Panc1 (cell line): Measurements from ENCODE around the gene KRT77. TPM values are rescaled to one million over a fixed set of nuclear protein-coding genes. Genes with fewer than 3 reads are reported as not detected.

ENCODE experiments used
- ATAC-seq: fragments of 200-7000 bp; cut with Tn5 transposase; 2 replicates; pipeline ENCODE4 v1.9.1; 2020; ENCODE audit warnings: mild to moderate bottlenecking, moderate library complexity
- BruUV-seq: library from RNA; stranded (reverse); fragments of 400-500 nt; replicated peaks from 2 replicates; lab custom pipeline; 2021; lab: Mats Ljungman, UMichigan
- CTCF ChIA-PET: fragments of 300-600 bp; sonication (Branson Sonifier 250); formaldehyde crosslinking; loops from one replicate; lab custom pipeline; 2022; ENCODE audit warnings: antibody characterized with exemption; lab: Charles Lee
- POLR2A ChIA-PET: fragments of 300-600 bp; sonication (Branson Sonifier 250); formaldehyde crosslinking; loops from one replicate; lab custom pipeline; 2022; ENCODE audit warnings: antibody characterized with exemption; lab: Charles Lee
- DNase-seq: peaks from one replicate; pipeline ENCODE4 v3.0.0-alpha.2; 2010; ENCODE audit warnings: low read depth, low spot score
- H3K27ac ChIP-seq: 2 replicates; pipeline ENCODE4 v1.5.1; 2011; ENCODE audit warnings: mild to moderate bottlenecking, low read length, inconsistent platforms
- H3K27me3 ChIP-seq: fragments of 200-500 bp; sonication (Bioruptor generic); 2 replicates; pipeline ENCODE4 v1.6.0; 2014; ENCODE audit warnings: low read length, inconsistent platforms; ENCODE audit not compliant: control insufficient read depth, insufficient read depth
- H3K36me3 ChIP-seq: fragments of 200-500 bp; sonication (Bioruptor generic); 2 replicates; pipeline ENCODE4 v1.5.1; 2014; ENCODE audit warnings: inconsistent platforms, mild to moderate bottlenecking, low read length, moderate library complexity; ENCODE audit not compliant: control insufficient read depth, insufficient read depth
- H3K4me1 ChIP-seq: 2 replicates; pipeline ENCODE4 v1.5.1; 2011; ENCODE audit warnings: inconsistent platforms, mild to moderate bottlenecking, low read length, moderate library complexity; ENCODE audit not compliant: control insufficient read depth, insufficient read depth
- H3K4me3 ChIP-seq, 2 experiments: 2 replicates each; pipeline ENCODE4 v1.5.1; 2011 to 2012; ENCODE audit warnings: low read depth in 2 of 2, low read length in 2 of 2, mild to moderate bottlenecking in 2 of 2, inconsistent platforms in 1 of 2, moderate library complexity in 1 of 2
- H3K9me3 ChIP-seq: fragments of 200-500 bp; sonication (Bioruptor generic); 2 replicates; pipeline ENCODE4 v1.5.1; 2014; ENCODE audit warnings: low read depth, mild to moderate bottlenecking, inconsistent platforms, low read length, moderate library complexity; ENCODE audit not compliant: control insufficient read depth, insufficient read depth
- POLR2AphosphoS5 ChIP-seq: IDR thresholded peaks from 2 replicates; pipeline ENCODE4 v1.6.1; 2012; ENCODE audit warnings: mild to moderate bottlenecking, low read depth, low read length, moderate library complexity
- REST ChIP-seq, 2 experiments: IDR thresholded peaks; 2 replicates each; pipeline ENCODE4 v1.6.1; 2011 to 2012; ENCODE audit warnings: low read depth in 2 of 2, control low read depth in 1 of 2, low read length in 1 of 2, mild to moderate bottlenecking in 1 of 2, moderate library complexity in 1 of 2; ENCODE audit not compliant: insufficient read depth in 1 of 2
- SIN3A ChIP-seq: IDR thresholded peaks from 2 replicates; pipeline ENCODE4 v1.6.1; 2012; ENCODE audit warnings: low read depth, mild to moderate bottlenecking, low read length, moderate library complexity, borderline replicate concordance; ENCODE audit not compliant: insufficient read depth
- in situ Hi-C: cut with HindIII; loops from 2 replicates; pipeline ENCODE4 v1.10.0; 2016; ENCODE audit warnings: low sequenced_read_pairs, low pct_unique_long_range_greater_than_20kb
- intact Hi-C: fragments of 100-400 bp; cut with micrococcal nuclease; formaldehyde crosslinking; loops from one replicate; pipeline ENCODE4 v1.10.0; 2022; ENCODE audit not compliant: unreplicated experiment
- total RNA-seq: library from RNA; stranded (reverse); gene quantifications from one replicate; pipeline ENCODE4 v1.2.1, GENCODE V29; 2021; ENCODE audit not compliant: unreplicated experiment
- TF ChIP-seq, protein P1 (sequence below): fragments of 450-650 bp; IDR thresholded peaks from 2 replicates; pipeline ENCODE4 v1.5.1; 2017; ENCODE audit warnings: mild to moderate bottlenecking

KRT77 gene
- total RNA-seq, 1 experiment from 2014 or later, result not detected

DNA sequence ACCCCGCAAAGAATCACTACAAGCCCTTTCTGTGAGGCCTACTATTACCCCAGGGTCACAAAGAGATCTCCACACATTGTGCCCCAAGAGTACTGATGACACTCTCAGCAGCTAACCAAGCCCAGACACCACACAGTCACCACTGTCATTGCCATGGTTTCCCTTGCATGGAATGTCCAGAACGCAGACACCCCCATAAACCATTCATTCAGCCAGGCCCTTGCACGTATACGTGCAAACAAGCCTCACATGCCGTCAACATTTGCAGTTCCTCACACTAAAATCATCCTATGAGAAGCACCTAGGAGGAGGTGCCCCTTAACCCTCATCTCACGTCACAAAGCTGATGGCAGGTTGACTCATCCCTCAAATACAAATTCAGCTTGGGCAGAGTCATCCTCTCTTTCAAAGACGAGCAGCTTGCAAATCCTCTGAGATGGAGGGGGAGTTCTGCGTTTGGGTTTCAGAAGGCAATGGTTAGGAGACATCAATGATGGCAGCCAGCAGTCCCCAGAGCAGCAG, 17.1 kb upstream of the KRT77 start:
- no peak overlapping the region for H3K4me3 ChIP-seq
- H3K27ac ChIP-seq, result no peak overlapping the region
- ATAC-seq (no peak), DNase-seq (no peak)
- H3K36me3 ChIP-seq, result no peaks in the 10 kb centered on the region
- ChIA-PET POLR2A (no interaction called here), CTCF (interaction anchor here (0.5 kb wide), 1 partner anchor 17 kb away, joined by 3 read pairs; the partner anchor contains the start of gene KRT77)
- no peaks in the 10 kb centered on the region for H3K27me3 ChIP-seq
- TF ChIP-seq SIN3A, result no peak
- TF ChIP-seq REST (IDR thresholded peaks at IDR 0.05; ENCODE audit: insufficient read depth in 1 of 2, low read depth in 2 of 2, low read length in 1 of 2), result no peak
- TF ChIP-seq, protein P1, sequence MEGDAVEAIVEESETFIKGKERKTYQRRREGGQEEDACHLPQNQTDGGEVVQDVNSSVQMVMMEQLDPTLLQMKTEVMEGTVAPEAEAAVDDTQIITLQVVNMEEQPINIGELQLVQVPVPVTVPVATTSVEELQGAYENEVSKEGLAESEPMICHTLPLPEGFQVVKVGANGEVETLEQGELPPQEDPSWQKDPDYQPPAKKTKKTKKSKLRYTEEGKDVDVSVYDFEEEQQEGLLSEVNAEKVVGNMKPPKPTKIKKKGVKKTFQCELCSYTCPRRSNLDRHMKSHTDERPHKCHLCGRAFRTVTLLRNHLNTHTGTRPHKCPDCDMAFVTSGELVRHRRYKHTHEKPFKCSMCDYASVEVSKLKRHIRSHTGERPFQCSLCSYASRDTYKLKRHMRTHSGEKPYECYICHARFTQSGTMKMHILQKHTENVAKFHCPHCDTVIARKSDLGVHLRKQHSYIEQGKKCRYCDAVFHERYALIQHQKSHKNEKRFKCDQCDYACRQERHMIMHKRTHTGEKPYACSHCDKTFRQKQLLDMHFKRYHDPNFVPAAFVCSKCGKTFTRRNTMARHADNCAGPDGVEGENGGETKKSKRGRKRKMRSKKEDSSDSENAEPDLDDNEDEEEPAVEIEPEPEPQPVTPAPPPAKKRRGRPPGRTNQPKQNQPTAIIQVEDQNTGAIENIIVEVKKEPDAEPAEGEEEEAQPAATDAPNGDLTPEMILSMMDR, result no peak
- no peak for TF ChIP-seq POLR2AphosphoS5
- intact Hi-C loops (no loop called here), in situ Hi-C loops (no loop called here)
- no peaks in the 10 kb centered on the region for H3K4me1 ChIP-seq
- BruUV-seq, result no TSS peak
- H3K9me3 ChIP-seq, result no peaks in the 10 kb centered on the region

DNA sequence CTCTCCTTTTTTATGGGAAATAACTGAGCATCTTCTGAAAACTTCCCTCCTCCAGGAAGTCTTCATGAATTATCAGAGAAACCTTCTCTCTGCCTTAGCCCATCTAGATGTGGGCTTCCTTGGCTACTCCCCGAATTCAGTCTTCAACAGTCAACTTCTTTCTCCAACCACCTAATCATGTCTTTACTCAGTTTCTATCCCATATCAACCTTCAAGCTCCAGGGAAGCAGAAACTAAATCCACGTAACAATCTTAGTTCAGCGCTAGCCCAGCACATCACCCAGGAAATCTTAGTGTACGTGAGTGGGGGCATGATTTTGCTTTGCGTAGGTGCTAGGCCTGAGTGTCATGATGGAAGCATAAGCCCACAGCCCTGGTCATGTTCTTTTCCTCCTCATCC, 12.7 kb upstream of the KRT77 start:
- BruUV-seq, result no TSS peak
- CTCF ChIA-PET, result no interaction called here
- intact Hi-C loops, result no loop called here

More for the DNA sequence above, 12.7 kb upstream of the KRT77 start:
- no peak overlapping the region for H3K27ac ChIP-seq
- no peak for DNase-seq
- TF ChIP-seq REST (IDR thresholded peaks at IDR 0.05; ENCODE audit: insufficient read depth in 1 of 2, low read depth in 2 of 2, low read length in 1 of 2), result no peak
- peaks cover 4% of the 10 kb centered on the region; the same call in 1 of the 2 replicates for H3K4me1 ChIP-seq
- no peaks in the 10 kb centered on the region for H3K9me3 ChIP-seq
- ATAC-seq, result no peak
- no peak overlapping the region for H3K4me3 ChIP-seq
- H3K27me3 ChIP-seq, result peaks cover 11% of the 10 kb centered on the region
- H3K36me3 ChIP-seq, result no peaks in the 10 kb centered on the region
- in situ Hi-C loops, result no loop called here
- POLR2A ChIA-PET, result no interaction called here
